GM12878 (cell line): Measurements from ENCODE around the gene NARF.

Experiments
- BCL11A ChIP-seq: IDR thresholded peaks from 2 replicates; pipeline ENCODE4 v1.6.1; 2011; ENCODE audit warnings: low read depth, low read length
- ESRRA ChIP-seq: IDR thresholded peaks from 2 replicates; pipeline ENCODE4 v1.6.1; 2012; ENCODE audit warnings: mild to moderate bottlenecking, low read length, improper control_type of control experiment
- HCFC1 ChIP-seq: fragments of 150-350 bp; IDR thresholded peaks from 2 replicates; pipeline ENCODE4 v1.6.1; 2014; ENCODE audit warnings: low read length
- KDM1A ChIP-seq: fragments of 200-600 bp; sonication (generic); IDR thresholded peaks from 2 replicates; pipeline ENCODE4 v1.6.1; 2016; ENCODE audit warnings: borderline replicate concordance
- MEF2A ChIP-seq: IDR thresholded peaks from 2 replicates; pipeline ENCODE4 v1.6.1; 2011; ENCODE audit warnings: low read depth, mild to moderate bottlenecking, low read length, moderate library complexity; ENCODE audit not compliant: insufficient read depth
- POLR2A ChIP-seq: IDR thresholded peaks from 2 replicates; pipeline ENCODE4 v1.6.1; 2011; ENCODE audit warnings: low read depth, mild to moderate bottlenecking, low read length
- RAD21 ChIP-seq: IDR thresholded peaks from 2 replicates; pipeline ENCODE4 v1.6.1; 2011; ENCODE audit warnings: mild to moderate bottlenecking, low read depth, low read length, moderate library complexity; ENCODE audit not compliant: insufficient read depth
- ZSCAN29 ChIP-seq: fragments of 450-650 bp; IDR thresholded peaks from 2 replicates; pipeline ENCODE4 v1.6.1; 2017; ENCODE audit warnings: mild to moderate bottlenecking, moderate library complexity
- TF ChIP-seq, protein P1 (sequence below), 3 experiments: IDR thresholded peaks in 2 of 3; conservative IDR thresholded peaks in 1 of 3; 2 replicates each; pipeline ENCODE4 v1.5.1; 2011; ENCODE audit warnings: low read depth in 3 of 3, low read length in 3 of 3, mild to moderate bottlenecking in 3 of 3, control low read depth in 2 of 3, moderate library complexity in 2 of 3, inconsistent platforms in 1 of 3, mixed read lengths in 1 of 3; ENCODE audit not compliant: control insufficient read depth in 2 of 3, insufficient read depth in 1 of 3; ENCODE audit errors: extremely low read depth in 1 of 3
- TF ChIP-seq, protein P2 (sequence below): IDR thresholded peaks from 2 replicates; pipeline ENCODE4 v1.6.1; 2012; ENCODE audit warnings: low read depth, low read length, improper control_type of control experiment
- TF ChIP-seq, protein P3 (sequence below): IDR thresholded peaks from 2 replicates; pipeline ENCODE4 v1.6.1; 2012; ENCODE audit warnings: mild to moderate bottlenecking, low read depth, low read length

DNA sequence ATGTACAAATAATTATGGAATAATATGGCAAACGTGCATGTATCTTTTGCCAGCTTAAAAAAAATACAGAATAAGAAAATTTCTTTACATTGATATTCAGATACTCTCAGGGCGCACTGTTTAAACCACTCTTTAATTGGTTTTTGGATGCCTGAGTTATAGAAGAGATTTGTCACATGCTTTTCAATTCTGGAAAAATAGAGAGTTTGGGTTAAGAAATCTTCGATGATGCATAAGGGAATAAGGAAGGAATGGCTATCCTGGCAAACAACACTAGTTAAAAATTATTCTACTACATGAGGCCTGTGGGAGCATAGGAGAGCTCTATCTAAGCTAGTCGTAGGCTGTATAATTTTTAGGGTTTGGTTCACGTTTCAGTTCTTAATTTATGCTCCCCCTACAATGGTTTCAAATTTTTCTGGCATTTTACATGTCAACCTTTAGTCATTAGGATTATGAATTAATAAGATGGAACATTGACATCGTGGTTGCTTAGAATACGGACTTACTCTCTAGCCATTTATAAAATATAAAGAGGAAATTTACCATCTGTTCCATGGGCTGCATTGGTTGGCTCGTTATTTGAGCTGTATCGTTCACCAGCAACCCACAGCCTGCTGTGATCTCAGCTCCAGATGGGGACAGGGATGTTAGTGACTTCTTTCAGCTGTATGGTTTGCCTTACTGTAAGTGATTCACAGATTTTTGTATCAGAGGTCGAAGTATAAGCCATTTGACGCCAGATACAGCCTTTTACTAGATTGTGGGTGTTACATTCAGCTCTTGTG lies 15.9 kb downstream of the NARF start:
- TF ChIP-seq MEF2A (no peak), POLR2A (no peak), KDM1A (no peak), RAD21 (no peak), ESRRA (no peak), HCFC1 (no peak), BCL11A (no peak), ZSCAN29 (no peak)
- TF ChIP-seq, protein P1, sequence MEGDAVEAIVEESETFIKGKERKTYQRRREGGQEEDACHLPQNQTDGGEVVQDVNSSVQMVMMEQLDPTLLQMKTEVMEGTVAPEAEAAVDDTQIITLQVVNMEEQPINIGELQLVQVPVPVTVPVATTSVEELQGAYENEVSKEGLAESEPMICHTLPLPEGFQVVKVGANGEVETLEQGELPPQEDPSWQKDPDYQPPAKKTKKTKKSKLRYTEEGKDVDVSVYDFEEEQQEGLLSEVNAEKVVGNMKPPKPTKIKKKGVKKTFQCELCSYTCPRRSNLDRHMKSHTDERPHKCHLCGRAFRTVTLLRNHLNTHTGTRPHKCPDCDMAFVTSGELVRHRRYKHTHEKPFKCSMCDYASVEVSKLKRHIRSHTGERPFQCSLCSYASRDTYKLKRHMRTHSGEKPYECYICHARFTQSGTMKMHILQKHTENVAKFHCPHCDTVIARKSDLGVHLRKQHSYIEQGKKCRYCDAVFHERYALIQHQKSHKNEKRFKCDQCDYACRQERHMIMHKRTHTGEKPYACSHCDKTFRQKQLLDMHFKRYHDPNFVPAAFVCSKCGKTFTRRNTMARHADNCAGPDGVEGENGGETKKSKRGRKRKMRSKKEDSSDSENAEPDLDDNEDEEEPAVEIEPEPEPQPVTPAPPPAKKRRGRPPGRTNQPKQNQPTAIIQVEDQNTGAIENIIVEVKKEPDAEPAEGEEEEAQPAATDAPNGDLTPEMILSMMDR (IDR thresholded peaks at IDR 0.05 in 2 of 3, conservative IDR thresholded peaks at IDR 0.05 in 1 of 3; ENCODE audit: control insufficient read depth in 2 of 3, extremely low read depth in 1 of 3, insufficient read depth in 1 of 3, low read depth in 3 of 3, low read length in 3 of 3) = no peak
- TF ChIP-seq, protein P2, sequence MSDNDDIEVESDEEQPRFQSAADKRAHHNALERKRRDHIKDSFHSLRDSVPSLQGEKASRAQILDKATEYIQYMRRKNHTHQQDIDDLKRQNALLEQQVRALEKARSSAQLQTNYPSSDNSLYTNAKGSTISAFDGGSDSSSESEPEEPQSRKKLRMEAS = no peak
- TF ChIP-seq, protein P3, sequence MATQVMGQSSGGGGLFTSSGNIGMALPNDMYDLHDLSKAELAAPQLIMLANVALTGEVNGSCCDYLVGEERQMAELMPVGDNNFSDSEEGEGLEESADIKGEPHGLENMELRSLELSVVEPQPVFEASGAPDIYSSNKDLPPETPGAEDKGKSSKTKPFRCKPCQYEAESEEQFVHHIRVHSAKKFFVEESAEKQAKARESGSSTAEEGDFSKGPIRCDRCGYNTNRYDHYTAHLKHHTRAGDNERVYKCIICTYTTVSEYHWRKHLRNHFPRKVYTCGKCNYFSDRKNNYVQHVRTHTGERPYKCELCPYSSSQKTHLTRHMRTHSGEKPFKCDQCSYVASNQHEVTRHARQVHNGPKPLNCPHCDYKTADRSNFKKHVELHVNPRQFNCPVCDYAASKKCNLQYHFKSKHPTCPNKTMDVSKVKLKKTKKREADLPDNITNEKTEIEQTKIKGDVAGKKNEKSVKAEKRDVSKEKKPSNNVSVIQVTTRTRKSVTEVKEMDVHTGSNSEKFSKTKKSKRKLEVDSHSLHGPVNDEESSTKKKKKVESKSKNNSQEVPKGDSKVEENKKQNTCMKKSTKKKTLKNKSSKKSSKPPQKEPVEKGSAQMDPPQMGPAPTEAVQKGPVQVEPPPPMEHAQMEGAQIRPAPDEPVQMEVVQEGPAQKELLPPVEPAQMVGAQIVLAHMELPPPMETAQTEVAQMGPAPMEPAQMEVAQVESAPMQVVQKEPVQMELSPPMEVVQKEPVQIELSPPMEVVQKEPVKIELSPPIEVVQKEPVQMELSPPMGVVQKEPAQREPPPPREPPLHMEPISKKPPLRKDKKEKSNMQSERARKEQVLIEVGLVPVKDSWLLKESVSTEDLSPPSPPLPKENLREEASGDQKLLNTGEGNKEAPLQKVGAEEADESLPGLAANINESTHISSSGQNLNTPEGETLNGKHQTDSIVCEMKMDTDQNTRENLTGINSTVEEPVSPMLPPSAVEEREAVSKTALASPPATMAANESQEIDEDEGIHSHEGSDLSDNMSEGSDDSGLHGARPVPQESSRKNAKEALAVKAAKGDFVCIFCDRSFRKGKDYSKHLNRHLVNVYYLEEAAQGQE = no peak
